NCI-H446 treated with DMSO at 0.1 percent for 48 hours (cell line): Measurements from ENCODE around the gene CHN2.

Experiments used
- DNase-seq: peaks from one replicate; lab custom pipeline; 2025; lab: John Stamatoyannopoulos, UW

Gene CHN2

DNA sequence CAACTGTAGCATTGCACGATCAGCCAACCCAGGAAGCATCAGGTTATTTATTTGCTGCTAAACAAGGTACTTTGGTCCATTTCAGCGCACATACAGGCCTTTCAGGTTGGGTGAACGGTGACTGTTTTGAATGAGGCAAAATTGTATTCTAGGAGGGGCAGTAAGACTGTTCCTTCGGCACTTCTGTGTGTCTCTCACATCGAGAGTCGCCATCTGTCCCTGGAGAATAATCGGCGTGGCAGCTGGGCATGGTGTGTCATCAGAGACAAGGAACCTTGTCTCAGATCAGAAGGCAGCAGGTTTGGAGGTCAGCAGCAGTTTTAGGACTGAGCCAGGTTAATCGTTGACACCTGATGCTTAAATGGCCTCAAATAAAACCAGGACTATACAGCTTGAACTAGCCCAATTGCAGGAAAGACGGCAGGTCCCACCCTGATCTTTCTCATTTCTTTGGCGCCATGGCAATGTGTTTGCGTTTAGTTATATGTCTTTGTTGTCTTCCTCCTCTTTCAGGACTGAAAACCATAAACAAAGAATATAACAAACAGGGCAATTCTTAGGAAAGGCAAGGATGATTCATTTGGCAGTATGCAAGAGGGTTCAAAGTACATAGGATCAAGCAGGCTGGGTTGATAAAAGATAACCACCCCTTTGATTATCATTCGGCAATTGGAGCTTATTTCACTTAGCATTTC is 277.0 kb downstream of the CHN2 start:
- DNase-seq: no peak

DNA sequence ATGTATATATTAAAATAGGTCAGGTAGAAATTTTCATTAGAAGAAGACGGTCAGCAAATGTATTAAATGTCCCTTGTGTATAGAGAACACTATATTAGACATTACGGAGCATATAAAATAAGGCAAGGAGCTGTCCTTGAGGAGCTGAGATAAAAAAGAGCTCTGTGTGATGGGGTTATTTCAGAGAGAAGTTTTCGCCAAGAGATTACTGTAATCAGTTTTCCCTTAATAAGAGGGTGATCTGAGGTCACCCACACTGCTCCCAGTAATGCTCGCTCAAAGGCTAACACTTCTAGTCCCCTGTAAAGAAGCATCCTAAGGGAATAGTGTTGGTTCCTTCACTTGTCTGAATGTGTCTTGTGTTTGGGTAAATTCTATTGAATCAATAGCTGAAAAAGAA is 282.3 kb downstream of the CHN2 start:
- DNase-seq: no peak

- no peak for DNase-seq
These were observed 283.7 kb downstream of the CHN2 start for GRCh38 chr7:29478226-29478625.

- no peak for DNase-seq
These were observed 284.2 kb downstream of the CHN2 start for GRCh38 chr7:29478687-29479240.

DNA sequence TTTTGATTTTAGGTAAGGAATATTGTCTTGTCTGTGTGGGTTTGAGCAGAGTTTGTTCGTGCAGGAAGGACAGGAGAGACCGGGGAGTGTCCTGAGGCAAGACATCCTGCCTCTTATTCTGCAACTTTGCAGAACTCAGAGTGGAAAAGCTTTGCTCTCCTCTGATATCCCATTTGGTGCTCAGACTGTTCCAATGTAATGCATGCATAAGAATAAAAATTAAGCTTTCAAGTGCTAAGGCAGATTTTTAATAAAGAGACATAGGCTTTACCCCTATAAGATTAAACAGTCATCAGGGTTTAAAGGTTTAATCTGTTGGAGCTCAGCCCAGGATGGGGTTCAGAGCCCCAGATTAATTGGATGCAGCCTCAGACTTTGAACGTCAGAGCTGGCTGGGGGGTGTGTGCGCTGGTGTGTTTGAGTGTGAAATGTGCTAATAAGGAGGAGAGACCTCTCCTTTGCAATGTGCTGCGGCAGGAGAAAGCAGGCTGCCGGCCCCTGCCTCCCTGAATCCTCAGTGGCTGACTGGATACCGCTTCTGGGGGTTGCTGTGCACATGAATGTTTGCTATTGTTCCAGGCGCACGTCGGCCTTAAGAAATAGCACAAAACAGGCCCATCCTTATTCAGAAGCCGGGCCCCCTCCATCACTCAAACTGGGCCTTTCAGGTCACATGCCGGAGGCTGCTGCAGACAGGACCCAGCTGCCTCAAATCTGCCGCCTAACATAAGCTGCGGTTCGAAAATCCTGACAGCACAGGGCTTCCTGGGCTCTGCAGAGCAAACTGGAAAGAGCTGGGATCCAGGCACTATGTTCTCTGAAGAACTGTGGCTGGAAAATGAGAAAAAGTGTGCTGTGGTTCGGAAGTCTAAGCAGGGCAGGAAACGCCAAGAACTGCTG is 285.0 kb downstream of the CHN2 start:
- DNase-seq: no peak

- no peak for DNase-seq
These were observed 285.9 kb downstream of the CHN2 start for GRCh38 chr7:29480451-29480850.

DNA sequence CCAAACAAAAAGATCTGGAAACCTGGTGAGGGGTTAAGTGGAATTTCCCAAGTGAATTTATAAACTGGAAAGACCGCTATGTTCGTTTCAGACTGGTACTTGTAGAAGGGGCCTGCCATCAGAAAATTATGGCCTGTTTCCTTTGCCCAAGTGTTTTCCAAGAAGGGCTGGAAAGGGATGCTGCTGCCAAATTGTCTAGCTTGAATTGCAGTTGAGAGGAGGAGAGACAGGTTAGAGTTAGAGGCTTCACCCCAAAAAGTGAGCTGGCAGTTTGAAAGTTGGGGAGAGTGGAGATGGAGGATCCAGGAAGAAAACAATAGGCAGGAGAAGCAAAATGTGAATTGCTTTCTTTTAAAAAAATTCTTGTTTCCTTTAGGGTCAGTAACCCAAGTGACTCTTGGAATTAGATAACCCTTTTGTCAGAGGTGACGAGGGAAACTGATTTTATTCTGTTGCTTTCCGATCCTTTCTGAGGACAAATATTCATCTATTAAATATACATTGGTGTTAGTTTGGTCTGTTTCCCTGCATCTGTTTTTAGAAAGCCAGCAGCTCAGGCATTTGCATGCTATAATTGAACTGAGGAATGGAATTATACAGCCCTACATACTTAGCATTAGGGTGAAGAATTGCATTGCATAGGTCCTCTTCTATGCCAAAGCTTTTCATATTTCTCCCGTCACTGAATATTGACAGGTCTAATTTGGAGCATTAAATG is 286.5 kb downstream of the CHN2 start:
- DNase-seq: no peak

- DNase-seq: no peak
These were observed 287.5 kb downstream of the CHN2 start for GRCh38 chr7:29482056-29482455.

DNA sequence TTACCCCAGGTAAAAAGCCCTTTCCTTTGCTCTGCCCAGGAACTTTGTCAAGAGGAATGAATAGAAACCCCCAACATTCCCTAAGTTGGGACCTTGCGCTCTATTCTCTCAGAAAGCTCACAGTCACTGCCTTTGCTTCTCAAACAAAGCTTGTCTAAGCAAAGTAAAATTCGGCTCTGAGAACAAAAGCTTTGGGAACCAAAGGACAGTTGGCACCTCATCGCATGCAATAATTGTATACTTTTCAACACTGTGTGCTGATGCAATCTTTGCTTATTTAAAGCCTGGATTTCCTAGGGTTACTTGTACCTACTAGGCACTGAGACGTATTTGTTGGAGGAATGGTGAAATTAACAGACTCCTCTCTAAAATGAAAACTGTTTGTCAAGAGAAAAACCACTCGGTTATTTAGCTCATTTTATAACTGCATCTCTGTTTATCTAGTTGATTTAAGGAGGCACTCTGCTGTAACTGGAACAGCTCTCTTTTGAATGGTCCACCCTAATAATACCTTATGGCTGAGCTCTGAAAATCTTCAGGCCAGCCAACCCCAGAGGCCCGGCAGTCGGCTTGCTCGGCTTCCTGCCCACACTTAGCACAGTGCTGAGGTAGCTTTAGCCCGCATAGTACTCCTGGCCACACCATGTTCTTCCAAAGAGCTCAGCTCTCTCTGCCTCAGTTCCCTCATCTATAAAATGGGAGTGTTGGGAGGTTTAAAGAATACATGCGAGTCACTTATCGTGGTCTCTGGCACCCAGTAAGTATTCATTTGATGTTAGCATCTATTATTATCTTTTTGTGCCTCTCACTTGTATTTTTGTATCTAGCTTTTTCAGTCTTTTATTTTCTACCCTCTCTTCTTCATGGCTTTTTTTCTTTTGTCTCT is 288.9 kb downstream of the CHN2 start:
- DNase-seq: no peak

DNA sequence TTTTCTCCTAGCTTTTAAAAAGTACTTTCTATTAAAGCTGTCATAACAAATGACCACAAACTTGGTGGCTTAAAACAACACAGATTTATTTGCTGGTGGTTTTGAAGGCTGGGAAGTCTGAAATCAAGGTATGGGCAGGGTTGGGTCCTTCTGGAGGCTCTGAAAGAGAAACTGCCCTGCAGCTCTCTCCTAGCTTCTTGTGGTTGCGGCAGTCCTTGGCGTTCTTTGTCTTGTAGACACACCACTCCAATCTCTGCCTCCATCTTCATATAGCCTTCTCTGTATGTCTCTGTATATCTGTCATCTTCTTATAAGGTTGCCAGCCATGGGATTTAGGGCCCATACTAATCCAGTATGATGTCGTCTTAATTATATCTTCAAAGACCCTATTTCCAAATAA is 289.7 kb downstream of the CHN2 start:
- DNase-seq: no peak

DNA sequence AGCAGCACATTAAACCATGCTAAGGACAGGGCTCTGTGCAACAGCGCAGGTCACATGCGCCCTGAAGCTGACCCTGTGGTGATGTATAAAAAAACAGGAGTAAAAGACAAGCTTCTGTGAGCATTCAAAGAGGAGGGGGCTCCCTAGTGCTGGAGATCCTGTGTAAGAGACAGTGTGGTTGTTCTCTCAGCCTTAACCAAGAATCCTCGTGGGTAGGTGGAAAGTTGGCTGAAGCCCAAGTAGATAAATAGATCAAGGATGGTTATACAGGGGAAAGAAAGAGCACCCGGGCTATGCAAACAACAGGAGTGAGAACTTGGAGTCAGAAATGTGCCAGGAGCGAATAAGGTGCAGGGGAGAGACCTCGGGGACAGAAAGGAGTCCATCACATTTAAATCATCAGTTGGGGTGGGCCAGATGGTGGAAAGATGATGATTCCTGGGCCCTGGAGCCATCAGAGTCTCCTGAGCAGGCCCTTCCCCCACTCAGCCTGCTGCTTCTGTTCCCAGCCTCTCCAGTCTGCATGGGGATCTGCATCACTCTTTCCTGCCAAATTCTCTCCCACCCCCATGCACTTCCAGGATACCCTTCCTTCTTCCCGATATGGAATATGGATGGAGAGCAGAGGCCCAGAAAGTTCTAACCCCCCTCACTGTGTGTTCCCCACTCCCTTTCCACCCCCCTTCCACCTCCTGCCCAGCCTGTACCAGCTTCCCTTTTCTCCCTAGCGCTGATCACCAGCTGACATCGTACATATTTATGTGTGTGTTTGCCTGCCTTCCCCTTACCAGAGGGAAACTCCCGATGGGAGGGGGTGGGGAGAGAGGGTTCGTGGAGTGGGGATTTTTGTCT is 291.0 kb downstream of the CHN2 start:
- no peak for DNase-seq

- DNase-seq: no peak
These were observed 291.7 kb downstream of the CHN2 start for GRCh38 chr7:29486191-29486700.

- no peak for DNase-seq
These were observed 292.8 kb downstream of the CHN2 start for GRCh38 chr7:29487424-29487823.

GRCh38 chr7:29488203-29488970 is 293.8 kb downstream of the CHN2 start:
- no peak for DNase-seq

- no peak for DNase-seq
These were observed 294.4 kb downstream of the CHN2 start for GRCh38 chr7:29488977-29489376.

DNA sequence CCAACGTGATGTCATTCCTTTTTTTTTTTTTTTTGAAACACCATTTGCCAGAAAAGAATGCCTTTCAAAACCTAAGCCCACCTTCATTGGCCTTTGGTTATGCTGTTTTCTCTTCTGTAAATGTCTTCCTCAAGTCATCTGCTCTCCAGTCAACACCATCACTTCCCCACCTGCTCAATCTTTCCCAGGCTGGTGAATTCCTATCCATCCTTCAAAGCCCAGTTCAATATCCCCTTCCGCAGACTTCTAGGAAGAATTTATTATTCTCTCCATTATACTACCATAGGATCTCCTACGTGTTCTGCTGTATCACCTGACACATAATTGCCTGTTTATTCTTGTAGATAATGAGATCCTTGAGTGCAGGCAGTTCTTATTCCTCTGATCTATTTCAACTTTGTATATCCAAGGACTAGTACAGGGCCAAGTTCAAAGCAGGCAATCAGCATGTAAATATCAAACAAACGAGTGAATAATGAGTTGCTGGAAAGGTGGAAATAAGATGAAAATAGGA is 295.6 kb downstream of the CHN2 start:
- DNase-seq: no peak

- DNase-seq: no peak
These were observed 299.8 kb downstream of the CHN2 start for GRCh38 chr7:29494350-29494749.

GRCh38 chr7:29495653-29496052 is 301.1 kb downstream of the CHN2 start:
- no peak for DNase-seq

GRCh38 chr7:29496355-29497020 is 301.9 kb downstream of the CHN2 start:
- DNase-seq: no peak
